ENCODE results near the gene SHQ1.

The SHQ1 gene

GRCh38 chr3:72847751-72848702 is at the start of gene SHQ1:
SHQ1 (minus strand) TSS chr3:72848445; CDS start chr3:72848340, 105 bp downstream.
- DNase-seq = peak; percentile 95

GRCh38 chr3:72897758-72898007 is 49.4 kb upstream of the SHQ1 start:
- DNase-seq = no peak

GRCh38 chr3:72896996-72897757 is 48.9 kb upstream of the SHQ1 start:
- DNase-seq = peak; percentile 74

- no peak for DNase-seq
Measured at GRCh38 chr3:72894976-72895552, 46.8 kb upstream of the SHQ1 start.

- no peak for DNase-seq
Measured at GRCh38 chr3:72892870-72893269, 44.6 kb upstream of the SHQ1 start.

- peak; percentile 92 for DNase-seq
Measured at GRCh38 chr3:72892081-72892775, 44.0 kb upstream of the SHQ1 start.

GRCh38 chr3:72891053-72891855 is 43.0 kb upstream of the SHQ1 start:
- peak; percentile 100 for DNase-seq

GRCh38 chr3:72890166-72890925 is 42.1 kb upstream of the SHQ1 start:
- no peak for DNase-seq

- no peak for DNase-seq
Measured at GRCh38 chr3:72889310-72890165, 41.3 kb upstream of the SHQ1 start.

GRCh38 chr3:72888546-72889309 is 40.5 kb upstream of the SHQ1 start:
- DNase-seq = peak; percentile 34

GRCh38 chr3:72887705-72888545 is 39.7 kb upstream of the SHQ1 start, which contains the start of gene GXYLT2:
GXYLT2 (plus strand) TSS chr3:72888046; CDS start chr3:72888234, 188 bp downstream.
- peak; percentile 74 for DNase-seq

GRCh38 chr3:72887343-72887704 is 39.1 kb upstream of the SHQ1 start:
- DNase-seq = no peak

- peak; percentile 92 for DNase-seq
Measured at GRCh38 chr3:72872183-72872582, 23.9 kb upstream of the SHQ1 start.

- DNase-seq = no peak
Measured at GRCh38 chr3:72862314-72863090, 14.3 kb upstream of the SHQ1 start.

GRCh38 chr3:72860846-72861245 is 12.6 kb upstream of the SHQ1 start:
- no peak for DNase-seq

- no peak for DNase-seq
Measured at GRCh38 chr3:72860053-72860452, 11.8 kb upstream of the SHQ1 start.

GRCh38 chr3:72855001-72855400 is 6.8 kb upstream of the SHQ1 start:
- no peak for DNase-seq

- DNase-seq = peak; percentile 11
Measured at GRCh38 chr3:72848703-72849081, 447 bp upstream of the SHQ1 start.
